NCI-H2227 treated with DMSO at 0.1 percent for 48 hours (cell line): ENCODE measurements around the gene INSR.
A peak's percentile ranks its signal among the peaks of the same experiment; 100 is the strongest.
"Not testable (repeated sequence)": the region's sequence is repeated elsewhere in the genome, so short reads cannot be mapped to it uniquely, and the experiment has no call there.

Experiments
- DNase-seq: peaks from one replicate; lab custom pipeline; 2025; lab: John Stamatoyannopoulos, UW

The INSR gene

GRCh38 chr19:7293762-7294557 is at the start of gene INSR:
Gene INSR, minus strand, starts transcription at chr19:7294414. Its CDS starts 523 bp downstream, at chr19:7293891.
- peak; percentile 50 for DNase-seq

- DNase-seq, result no peak
These were observed 47.9 kb upstream of the INSR start for GRCh38 chr19:7342143-7342542.

DNA sequence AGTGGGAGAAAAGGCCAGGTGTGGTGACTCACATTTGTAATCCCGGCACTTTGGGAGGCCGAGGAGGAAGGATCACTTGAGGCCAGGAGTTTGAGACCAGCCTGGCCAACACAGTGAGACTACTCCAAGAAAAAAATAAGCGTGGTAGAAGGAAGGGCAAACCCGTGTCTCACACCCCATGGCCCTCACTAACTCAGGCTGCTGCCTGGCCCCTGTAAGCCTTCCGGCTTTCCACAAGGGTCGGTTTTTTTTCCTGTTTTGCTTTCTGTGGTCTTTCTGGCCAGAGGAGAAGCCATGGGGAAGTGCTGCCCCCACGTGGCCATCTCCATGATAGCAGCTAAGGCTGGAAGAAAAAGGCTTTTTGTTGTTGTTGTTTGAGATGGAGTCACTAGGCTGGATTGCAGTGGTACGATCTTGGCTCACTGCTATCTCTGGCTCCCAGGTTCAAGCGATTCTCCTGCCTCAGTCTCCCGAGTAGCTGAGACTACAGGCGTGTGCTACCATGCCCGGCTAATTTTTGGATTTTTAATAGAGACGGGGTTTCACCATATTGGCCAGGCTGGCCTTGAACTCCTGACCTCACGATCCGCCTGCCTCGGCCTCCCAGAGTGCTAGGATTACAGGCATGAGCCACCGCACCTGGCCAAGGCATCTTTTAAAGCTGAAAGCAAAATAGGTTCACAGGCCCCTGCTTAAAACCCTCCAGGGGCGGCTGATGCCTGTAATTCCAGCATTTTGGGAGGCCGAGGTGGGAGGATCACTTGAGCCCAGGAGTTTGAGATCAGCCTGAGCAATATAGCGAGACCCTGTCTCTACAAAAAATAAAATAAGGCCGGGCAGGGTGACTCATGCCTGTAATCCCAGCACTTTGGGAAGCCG is 47.0 kb upstream of the INSR start:
- DNase-seq, result peak; percentile 68

DNA sequence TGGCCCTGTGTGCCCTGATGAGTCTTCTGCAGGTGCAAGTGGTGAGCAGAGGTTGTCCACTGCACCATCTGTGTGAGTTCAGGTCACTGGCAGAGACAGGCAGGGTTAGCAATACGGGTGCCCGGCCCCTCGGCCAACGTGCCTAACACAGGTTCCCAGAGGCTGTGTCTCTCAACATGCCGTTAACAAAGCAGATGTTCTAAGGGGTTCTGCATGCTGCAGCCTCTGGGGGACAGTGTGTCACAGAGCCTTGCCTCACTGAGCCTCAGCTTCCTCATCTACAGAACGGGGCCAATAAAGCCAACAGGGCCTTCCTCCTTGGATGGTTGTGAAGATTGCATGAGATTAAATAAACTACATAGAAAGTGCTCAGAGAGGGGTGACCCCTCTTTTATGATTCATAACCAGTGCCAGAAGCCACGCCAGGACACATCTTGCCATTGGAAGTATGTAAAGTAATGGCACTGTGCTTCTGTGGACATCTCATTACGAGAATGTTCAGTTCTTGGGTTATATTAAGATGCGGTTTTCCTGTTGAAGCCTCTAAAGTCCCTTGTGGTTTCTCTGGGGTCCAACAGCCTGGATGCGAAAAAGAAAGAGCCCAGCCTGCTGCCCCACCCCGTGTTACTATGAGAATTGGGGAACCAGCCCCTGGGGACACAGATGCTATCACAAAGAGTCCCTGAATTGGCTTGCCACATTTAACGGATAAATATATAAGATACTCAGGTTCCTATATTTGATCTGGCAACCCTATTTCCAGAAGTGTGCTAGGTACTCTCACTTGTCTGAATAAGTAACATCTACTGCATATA is 43.4 kb upstream of the INSR start:
- no peak for DNase-seq

- DNase-seq, result no peak
These were observed 42.2 kb upstream of the INSR start for GRCh38 chr19:7336321-7336973.

GRCh38 chr19:7333198-7334118 is 39.2 kb upstream of the INSR start:
- no peak for DNase-seq

GRCh38 chr19:7331446-7331845 is 37.2 kb upstream of the INSR start:
- DNase-seq, result no peak

GRCh38 chr19:7328647-7329046 is 34.4 kb upstream of the INSR start:
- no peak for DNase-seq

DNA sequence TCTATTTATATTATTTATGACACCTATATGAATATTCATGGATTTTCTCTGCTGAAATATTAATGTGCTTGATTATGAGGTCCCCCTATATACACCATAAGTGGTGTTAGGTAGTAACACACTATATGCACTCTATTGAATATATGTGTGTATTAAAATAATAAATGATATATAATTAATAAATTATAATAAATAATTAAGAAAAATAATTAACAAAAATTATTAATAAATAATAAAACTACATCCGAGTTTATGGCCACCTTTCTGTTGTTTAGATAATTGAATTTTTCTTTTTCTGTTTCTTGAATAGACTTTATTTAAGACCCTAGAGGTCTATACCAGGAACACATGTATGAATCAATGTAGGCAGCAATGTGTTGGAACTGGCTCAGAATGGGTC is 33.6 kb upstream of the INSR start:
- DNase-seq, result no peak

DNA sequence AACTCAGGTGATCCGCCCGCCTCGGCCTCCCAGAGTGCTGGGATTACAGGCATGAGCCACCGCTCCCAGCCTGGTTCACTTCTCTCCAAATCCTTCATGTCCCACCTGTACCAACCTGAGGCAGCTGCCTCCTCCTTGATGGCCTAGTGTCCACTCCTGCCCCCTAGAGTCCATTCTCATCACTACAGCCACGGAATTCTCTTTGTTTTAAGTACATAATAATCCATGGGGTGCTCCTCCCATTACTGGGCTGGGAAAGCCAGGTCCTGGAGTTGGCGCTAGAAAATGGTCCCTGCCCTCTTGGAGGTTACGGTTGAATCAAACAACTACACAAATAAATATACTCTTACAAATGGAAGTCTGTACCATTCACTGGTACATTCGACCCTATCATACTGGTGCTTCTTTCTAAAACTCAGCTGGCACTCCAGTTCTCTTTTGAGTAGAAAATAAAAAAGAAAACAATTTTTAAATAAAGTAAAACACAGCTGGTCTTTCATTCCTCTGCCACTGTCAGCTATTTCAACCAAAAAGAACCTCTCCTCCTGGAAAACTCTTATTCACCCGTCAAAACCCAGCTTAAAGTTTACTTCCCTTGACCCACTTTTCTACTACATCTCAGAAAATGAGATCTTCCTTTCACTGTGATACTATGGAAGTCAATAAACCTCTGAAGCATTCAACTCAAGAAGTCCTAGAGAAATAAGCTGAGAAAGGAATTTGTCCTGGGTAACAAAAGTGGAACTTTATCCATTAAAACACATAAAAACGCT is 32.1 kb upstream of the INSR start:
- DNase-seq, result no peak

DNA sequence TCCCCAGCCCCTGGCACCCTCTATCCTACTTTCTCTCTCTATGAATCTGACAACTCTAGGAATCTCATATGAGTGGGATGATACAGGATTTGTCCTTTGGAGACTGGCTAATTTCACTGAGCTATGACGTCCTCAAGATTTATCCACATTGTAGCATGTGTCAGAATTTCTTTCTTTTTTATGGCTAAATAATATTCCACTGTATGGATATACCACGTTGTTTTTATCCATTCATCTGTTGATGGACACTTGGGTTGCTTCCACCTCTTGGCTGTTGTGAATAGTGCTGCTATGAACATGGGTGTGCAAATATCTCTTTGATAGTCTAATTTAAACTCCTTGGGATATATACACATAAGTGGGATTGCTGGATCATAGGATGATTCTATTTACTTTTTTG is 24.0 kb upstream of the INSR start:
- DNase-seq, result no peak

GRCh38 chr19:7312816-7313215 is 18.6 kb upstream of the INSR start:
- no peak for DNase-seq

- DNase-seq, result no peak
These were observed 17.7 kb upstream of the INSR start for GRCh38 chr19:7311911-7312310.

GRCh38 chr19:7308327-7308726 is 14.1 kb upstream of the INSR start:
- DNase-seq, result not testable (repeated sequence)

DNA sequence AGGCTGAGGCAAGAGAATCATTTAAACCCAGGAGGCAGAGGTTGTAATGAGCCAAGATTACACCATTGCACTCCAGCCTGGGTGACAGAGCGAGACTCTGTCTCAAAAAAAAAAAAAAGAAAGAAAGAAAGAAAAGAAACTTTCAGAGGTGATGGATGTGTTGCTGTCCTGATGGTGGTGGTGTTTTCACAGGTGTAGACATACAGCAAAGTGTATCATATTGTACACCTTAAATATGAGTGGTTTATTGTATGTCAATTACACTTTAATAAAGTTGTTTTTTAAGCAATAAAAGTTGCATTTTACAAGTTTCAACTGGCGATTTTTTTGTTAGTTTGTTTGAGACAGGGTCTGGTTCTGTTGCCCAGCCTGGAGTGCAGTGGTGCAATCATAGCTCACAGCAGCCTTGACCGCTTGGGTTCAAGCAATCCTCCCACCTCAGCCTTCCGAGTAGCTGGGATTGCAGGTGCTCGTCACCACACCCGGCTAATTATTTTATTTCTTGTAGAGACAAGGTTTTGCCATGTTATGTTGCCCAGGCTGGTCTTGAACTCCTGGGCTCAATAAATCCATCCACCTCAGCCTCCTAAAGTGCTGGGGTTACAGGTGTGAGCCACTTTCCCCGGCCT is 13.5 kb upstream of the INSR start:
- DNase-seq, result no peak

GRCh38 chr19:7304200-7304599 is 10.0 kb upstream of the INSR start:
- no peak for DNase-seq

GRCh38 chr19:7303470-7303869 is 9.3 kb upstream of the INSR start:
- DNase-seq, result no peak

DNA sequence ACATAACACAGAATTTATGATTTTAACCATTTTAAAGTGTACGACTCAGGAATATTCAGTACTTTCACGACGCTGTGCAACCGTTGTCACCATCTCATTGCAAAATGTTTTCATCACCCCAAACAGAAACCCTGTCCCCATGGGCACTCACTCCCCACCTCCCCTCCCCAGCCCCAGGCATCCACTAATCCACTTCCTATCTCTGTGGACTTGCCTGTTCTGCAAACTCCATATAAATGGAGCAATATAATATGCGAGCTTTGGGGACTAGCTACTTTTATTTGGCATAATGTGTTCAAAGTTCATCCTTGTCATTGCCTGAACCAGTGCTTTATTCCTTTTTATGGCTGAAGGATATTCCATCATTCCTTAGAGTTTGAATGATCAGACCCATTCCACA is 7.3 kb upstream of the INSR start:
- no peak for DNase-seq

GRCh38 chr19:7297742-7298141 is 3.5 kb upstream of the INSR start:
- DNase-seq, result no peak
